Fibroblast of the aortic adventitia (primary cell): ENCODE results near the gene A1BG. TPM values are rescaled to one million over a fixed set of nuclear protein-coding genes. Genes with fewer than 3 reads are reported as not detected.

Source experiments
- DNase-seq: peaks from one replicate; pipeline ENCODE4 v3.0.0-alpha.2; 2010; ENCODE audit warnings: low read depth
- H3K4me3 ChIP-seq: 2 replicates; pipeline ENCODE4 v1.5.1; 2011; ENCODE audit warnings: low read depth, mild to moderate bottlenecking, control low read depth, low read length, moderate library complexity
- CTCF ChIP-seq: IDR thresholded peaks from 2 replicates; pipeline ENCODE4 v1.5.1; 2011; ENCODE audit warnings: mild to moderate bottlenecking, low read length, control low read depth, inconsistent platforms; ENCODE audit not compliant: insufficient read depth
- total RNA-seq: library from RNA; depleted of rRNA; stranded (reverse); fragments of >200 nt; gene quantifications from 2 replicates; pipeline ENCODE4 v1.2.3, GENCODE V29; 2012; ENCODE audit warnings: low replicate concordance

A1BG gene
- total RNA-seq, 1 donor: 6.8 TPM

GRCh38 chr19:58366585-58367430 is 13.5 kb upstream of the A1BG start:
- TF ChIP-seq CTCF: no peak
- no peak for DNase-seq
- H3K4me3 ChIP-seq: no peak overlapping the region

- no peak for DNase-seq
- TF ChIP-seq CTCF: no peak
- no peak overlapping the region for H3K4me3 ChIP-seq
Measured at GRCh38 chr19:58364146-58364545, 10.9 kb upstream of the A1BG start.

- TF ChIP-seq CTCF: no peak
- peak; percentile 95 for DNase-seq
- H3K4me3 ChIP-seq: peak within 1 kb of the TSS; percentile 80
Measured at GRCh38 chr19:58362272-58362994, 9.1 kb upstream of the A1BG start, which contains the start of gene ZNF497. Gene ZNF497, minus strand, starts transcription at chr19:58362751. Its CDS starts 5,116 bp downstream, at chr19:58357635.

- peak overlapping the region; percentile 80 for H3K4me3 ChIP-seq
- no peak for TF ChIP-seq CTCF
- DNase-seq: no peak
Measured at GRCh38 chr19:58361900-58362271, 8.6 kb upstream of the A1BG start.

- no peak overlapping the region for H3K4me3 ChIP-seq
- TF ChIP-seq CTCF: no peak
- no peak for DNase-seq
Measured at GRCh38 chr19:58357481-58358145, 4.3 kb upstream of the A1BG start.

GRCh38 chr19:58356766-58357480 is 3.6 kb upstream of the A1BG start:
- no peak for DNase-seq
- H3K4me3 ChIP-seq: no peak overlapping the region
- no peak for TF ChIP-seq CTCF
